ENCODE results near the gene C14orf119.

DNA sequence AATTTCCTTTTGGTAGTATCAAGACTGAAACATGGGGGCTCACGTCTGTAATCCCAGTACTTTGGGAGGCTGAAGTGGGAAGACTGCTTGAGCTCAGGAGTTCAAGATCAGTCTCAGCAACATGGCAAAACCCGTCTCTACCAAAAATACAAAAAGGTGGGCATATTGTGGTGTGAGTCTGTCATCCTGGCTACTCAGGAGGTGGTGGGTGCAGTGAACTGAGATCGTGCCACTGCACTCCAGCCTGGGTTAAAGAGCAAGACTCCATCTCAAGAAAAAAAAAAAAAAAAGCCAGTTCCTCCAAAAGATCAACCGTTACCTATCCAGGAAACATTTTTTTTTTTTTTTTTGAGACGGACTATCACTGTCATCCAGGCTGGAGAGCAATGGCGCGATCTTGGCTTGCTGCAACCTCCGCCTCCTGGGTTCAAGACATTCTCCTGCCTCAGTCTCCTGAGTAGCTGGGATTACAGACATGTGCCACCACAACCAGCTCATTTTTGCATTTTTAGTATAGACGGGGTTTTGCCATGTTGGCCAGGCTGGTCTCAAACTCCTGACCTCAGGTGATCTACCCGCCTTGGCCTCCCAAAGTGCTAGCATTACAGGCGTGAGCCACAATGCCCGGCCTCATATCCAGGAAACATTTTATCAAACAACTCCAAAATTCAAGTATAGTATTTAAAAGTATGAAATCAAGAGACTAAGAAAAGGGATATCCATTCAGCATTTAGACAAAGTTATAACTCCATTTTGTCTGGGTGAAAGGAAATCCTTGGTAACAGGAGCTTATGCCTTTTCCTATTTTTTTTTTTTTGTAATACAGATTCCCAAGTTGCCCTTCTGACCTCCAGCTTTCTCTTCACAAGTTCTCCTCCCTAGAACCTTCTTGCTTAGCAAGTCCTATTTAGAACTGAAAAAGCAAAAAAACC lies 3.7 kb upstream of the C14orf119 start:
- TF ChIP-seq, protein P1, sequence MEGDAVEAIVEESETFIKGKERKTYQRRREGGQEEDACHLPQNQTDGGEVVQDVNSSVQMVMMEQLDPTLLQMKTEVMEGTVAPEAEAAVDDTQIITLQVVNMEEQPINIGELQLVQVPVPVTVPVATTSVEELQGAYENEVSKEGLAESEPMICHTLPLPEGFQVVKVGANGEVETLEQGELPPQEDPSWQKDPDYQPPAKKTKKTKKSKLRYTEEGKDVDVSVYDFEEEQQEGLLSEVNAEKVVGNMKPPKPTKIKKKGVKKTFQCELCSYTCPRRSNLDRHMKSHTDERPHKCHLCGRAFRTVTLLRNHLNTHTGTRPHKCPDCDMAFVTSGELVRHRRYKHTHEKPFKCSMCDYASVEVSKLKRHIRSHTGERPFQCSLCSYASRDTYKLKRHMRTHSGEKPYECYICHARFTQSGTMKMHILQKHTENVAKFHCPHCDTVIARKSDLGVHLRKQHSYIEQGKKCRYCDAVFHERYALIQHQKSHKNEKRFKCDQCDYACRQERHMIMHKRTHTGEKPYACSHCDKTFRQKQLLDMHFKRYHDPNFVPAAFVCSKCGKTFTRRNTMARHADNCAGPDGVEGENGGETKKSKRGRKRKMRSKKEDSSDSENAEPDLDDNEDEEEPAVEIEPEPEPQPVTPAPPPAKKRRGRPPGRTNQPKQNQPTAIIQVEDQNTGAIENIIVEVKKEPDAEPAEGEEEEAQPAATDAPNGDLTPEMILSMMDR (IDR thresholded peaks at IDR 0.05 in 4 of 5, conservative IDR thresholded peaks at IDR 0.05 in 1 of 5): no peak
- no peak for TF ChIP-seq POLR2A (IDR thresholded peaks at IDR 0.05)

All from gastrocnemius medialis (tissue), 4 donors.